ENCODE measurements around the gene CCR7.

GRCh38 chr17:40559564-40559916 is 5.7 kb downstream of the CCR7 start:
- TF ChIP-seq EZH2 (IDR thresholded peaks at IDR 0.05; ENCODE audit: insufficient read depth, poor library complexity, severe bottlenecking): no peak
- TF ChIP-seq EZH2phosphoT487 (IDR thresholded peaks at IDR 0.05; ENCODE audit: insufficient read depth, low read depth): no peak

Data from GM23248 (cell line).